ENCODE results near the gene ST3GAL3.

Gene ST3GAL3

DNA sequence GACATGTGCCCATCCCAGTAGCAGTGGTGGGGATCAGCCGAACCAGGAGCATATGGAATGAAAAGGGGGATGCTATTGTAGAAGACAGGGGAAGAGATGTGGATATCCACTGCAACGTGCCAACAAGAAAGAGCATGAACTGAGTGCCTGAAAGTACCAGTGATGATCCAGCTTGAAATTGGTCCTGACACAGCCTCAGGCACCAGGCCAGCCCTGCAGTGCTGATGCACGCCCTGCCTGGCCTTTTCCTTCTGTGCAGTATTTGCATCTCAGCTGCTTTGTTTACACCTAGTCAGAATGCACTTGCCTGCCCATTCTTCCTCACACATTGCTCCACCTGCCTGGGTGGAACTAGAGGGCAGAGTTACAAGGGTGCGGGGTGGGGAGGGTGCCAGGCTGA is 176.0 kb downstream of the ST3GAL3 start:
- DNase-seq: no peak

DNA sequence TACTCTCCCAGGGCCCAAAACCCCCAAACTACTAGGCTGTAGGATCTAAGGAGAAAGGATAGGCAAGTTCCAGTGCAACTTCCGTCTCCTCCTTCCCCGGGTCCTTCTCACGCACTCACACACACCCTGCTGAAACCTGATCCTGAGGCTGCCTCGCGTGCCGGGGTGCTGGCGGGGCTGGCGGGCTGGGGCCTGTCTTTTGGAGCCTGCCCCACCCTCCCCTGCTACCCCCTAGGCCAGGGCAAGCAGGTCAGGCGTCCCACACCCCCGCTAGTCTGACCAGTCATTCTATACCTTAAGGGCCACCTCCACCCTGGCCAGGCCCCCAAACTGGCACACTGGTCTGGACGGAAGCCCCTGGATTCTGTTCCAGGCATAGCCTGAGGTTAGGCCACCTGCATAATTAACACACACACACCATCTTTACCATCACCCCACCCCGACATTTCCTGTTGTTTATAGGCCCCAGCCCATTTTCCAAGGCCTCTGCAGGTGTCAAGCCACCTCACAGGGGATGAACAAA is 178.0 kb downstream of the ST3GAL3 start:
- DNase-seq: no peak

DNA sequence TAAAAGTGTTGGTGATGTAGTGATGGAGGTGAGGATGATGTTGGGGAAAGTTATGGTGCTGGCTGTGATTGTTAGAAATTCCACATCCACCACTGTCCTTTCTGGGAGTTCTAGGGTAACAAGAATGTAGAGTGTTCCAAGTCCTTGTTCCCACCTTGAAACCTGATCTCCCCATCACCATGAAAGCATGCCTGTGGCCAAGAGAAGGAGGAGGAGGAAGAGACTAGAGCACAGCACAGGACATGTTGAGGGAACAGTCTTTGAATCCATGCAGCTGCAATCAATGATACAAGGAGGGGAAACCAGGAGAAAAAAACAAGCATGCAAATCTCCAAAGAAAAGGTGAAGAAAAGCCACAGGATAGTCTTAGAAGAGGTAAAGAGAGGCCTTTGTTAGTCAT is 180.4 kb downstream of the ST3GAL3 start:
- DNase-seq: no peak

DNA sequence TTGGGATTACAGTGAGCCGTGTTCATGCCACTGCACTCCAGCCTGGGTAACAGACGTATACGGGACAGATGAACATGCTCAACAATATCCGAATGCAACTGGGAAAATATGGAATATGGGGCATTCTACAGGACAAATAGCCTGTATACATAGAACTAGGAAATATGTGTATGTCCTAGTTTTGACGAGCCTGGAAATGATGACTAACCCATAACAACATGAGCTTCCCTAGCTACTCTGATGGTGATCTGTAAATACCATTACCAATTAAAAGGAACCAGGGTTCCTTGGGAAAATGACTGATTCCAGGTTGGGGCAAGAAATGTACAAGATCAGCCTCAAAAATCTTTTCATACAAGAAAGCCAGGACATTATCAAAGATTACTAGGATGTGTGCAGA is 183.5 kb downstream of the ST3GAL3 start:
- no peak for DNase-seq

DNA sequence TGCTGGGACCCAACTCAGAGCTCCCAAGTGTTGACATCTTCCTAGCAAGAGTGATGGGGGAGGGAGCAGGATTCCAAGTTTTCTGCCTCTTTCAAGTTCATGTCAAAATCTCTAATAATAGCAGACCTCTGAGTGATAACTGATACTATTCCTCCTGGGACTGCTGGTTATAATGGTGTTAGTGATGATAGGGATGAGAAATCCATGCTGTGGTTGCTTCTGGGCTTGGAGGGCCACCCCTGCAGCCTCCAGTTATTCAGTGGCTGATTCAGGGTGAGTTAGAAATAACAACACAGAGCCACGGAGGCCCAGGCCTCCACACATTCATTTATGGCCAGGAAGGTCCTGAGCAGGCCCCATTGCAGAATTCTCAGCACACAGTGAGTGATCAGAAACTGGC is 185.7 kb downstream of the ST3GAL3 start:
- no peak for DNase-seq

DNA sequence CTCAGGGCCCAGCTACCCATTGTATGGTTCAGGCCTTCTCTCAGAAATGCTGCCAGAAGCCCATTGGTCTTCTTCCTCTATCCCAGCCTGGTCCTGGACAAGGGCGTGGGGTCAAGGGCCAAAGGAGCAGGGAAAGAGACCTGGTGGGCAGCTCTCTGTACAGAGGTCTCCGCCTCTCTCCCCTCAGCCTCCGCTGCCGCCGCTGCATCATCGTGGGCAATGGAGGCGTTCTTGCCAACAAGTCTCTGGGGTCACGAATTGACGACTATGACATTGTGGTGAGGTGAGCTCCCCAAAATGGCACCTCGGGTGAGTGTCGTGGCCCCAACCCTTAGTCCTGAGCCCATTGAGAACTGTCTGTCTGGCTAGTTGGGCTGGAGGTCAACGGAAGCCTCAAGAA is 191.6 kb downstream of the ST3GAL3 start:
- DNase-seq: no peak

DNA sequence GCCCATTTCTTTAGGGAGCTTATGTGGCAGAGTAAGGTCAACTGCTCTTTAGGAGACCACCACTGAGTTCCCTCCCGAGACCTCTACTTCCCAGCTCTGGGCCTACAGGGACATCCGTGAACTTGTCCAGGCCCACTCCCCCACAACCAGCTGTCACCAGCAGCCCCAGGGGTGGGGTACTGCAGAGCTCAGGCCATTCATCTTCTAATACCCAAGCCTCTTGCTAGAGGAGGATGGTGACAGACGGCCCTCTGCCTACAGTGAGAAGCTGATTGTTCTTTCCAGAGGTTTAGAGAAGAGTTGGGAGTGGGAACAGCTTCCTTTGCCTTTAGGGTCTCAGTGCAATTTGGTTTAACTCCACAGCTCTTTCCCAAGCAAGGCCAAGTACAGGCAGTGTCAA is 193.1 kb downstream of the ST3GAL3 start:
- DNase-seq: no peak

DNA sequence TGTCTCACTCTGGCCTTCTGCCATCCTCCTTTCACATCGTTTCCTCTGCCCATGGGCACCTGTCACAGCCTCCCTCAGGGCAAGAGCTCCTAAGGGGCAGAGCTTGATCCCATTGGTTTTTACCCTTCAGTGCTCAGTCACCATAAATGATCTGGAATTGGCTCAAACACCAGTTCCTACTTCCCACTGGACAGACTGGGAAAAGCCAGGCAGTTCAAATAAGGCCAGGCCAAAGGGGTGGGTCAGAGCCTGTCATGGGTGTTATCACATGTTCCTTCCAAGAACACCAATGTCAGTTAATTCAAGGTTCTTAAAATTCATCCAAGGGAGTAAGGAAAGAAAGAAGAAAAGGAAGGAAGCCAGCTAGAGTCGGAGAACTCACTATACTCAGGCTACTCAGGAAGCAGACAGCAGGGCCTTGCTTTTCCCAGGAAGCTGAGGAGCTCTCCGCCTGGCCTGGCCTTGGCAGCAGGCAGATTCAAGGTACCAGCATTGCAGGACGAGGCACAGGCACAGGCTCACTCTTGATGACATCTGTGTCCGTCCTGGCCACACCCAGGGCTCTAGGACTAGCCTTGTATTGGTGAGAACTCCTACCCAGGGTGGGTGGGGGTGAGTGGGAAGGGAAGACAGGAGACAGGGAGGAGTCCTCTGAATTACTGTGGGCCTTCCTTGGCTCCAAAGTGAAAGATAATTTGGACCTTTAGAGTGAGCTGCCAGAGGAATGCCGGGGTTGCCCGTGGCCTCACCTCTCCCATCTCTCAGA is 194.0 kb downstream of the ST3GAL3 start:
- DNase-seq: no peak

DNA sequence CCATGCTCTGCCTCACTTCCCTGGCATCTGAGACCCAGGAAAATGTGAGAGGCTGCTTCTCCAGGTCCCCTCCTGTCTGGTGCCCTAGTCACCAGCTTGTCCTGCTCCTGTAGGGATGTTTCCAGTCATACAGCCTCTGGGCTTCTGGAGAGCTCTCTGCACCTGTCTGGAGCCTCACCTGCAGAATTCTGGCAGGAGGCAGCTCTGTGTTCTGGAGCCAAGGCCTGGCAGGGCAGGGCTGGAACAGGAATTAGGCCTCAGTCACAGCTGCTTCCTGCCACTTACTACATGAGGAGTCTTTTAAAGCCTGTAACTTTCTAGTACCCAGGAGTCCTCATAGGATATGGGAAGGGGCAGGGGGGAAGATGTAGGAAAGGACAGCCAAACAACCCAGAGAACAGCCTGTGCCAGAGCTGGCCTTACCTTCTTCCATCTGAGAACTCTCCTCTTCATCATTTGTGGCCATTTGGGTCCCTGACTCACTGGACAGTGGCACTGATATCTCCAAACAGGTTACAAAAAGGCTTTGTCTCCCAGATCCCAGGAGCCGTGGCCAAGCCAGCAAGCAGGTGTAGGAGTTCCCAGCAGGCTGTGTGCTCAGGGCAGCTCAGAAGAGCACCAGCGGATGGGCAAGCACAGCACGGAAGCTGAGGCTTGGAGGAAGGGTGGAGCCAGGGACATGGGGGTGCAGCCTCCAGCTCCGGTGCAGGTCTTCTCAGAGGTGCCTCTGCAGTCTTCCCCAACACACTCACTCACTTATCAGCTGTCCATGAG is 194.9 kb downstream of the ST3GAL3 start:
- no peak for DNase-seq

DNA sequence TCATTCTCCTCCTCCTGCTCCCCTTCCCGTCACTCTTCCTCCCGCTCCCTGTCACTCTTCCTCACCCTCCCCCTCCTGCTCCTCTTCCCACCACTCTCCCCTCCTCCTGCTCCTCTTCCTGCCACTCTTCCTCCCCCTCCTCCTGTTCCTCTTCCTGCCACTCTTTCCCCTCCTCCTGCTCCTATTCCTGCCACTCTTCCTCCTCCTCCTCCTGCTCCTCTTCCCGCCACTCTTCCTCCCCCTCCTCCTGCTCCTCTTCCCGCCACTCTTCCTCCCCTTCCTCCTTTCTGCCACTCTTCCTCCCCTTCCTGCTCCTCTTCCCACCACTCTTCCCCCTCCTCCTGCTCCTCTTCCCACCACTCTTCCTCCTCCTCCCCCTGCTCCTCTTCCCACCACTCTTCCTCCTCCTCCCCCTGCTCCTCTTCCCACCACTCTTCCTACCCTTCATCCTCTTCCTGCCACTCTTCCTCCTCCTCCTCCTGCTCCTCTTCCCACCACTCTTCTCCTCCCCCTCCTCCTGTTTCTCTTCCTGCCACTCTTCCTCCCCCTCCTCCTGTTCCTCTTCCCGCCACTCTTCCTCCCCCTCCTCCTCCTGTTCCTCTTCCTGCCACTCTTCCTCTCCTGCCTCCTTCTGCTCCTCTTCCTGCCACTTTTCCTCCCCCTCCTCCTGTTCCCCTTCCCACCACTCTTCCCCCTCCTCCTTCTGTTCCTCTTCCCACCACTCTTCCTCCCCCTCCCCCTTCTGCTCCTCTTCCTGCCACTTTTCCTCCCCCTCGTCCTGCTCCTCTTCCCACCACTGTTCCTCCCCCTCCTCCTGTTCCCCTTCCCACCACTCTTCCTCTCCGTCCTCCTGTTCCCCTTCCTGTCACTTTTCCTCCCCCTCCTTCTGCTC is 197.6 kb downstream of the ST3GAL3 start:
- no peak for DNase-seq

DNA sequence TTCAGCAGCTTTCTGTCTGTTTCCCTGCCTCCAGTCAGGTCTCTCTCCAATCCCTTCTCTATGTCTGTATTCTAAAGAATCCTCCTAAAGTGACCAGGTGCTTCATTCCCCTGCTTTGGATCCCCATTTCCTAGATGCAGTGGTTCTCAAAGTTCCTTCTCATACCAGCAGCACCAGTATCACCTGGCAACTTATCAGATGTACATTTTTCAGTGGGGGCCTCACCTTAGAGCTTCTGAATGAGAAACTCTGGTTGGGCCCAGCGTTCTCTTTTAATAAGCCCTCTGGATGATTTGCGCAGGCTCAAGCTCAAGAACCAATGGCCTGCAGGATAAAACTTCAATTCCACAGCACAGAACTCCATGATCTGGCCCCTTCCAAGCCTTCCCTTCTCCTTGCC is 200.9 kb downstream of the ST3GAL3 start:
- no peak for DNase-seq

DNA sequence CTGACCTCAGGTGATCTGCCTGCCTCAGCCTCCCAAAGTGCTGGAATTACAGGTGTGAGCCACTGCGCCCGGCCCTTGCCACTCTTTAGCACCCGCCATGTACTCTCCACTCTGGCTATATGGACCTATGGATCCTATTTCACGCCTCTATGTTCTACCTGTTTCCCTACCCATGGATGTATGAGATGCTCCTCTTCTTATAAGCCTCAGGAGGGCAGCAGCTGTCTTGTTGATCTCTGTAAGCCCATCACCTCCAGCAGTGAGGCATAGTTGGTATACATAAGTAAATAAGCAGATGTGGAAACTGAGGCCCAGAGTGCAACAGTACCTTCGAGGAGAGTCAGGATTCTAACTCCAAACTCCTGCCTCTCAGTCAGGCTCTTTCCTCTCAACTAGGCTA is 201.5 kb downstream of the ST3GAL3 start:
- DNase-seq: no peak

DNA sequence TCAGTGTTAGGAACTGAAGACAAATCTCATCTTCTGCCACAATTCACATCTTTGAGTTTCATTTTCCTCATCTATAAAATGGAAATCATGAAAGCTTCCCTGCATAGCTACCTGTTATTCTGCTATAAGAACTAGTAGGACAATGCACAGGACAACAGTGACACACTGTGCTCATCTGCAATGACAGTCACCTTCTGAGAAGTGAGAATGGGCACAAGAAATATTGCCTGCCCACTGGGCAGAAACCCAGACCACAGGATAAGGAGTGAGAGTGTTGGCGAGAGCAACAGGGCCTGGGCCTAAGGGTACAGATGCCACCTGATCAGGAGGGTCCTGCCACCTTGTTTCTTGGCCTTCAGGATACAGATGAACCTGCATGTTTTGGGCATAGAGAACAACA is 203.0 kb downstream of the ST3GAL3 start:
- DNase-seq: no peak

DNA sequence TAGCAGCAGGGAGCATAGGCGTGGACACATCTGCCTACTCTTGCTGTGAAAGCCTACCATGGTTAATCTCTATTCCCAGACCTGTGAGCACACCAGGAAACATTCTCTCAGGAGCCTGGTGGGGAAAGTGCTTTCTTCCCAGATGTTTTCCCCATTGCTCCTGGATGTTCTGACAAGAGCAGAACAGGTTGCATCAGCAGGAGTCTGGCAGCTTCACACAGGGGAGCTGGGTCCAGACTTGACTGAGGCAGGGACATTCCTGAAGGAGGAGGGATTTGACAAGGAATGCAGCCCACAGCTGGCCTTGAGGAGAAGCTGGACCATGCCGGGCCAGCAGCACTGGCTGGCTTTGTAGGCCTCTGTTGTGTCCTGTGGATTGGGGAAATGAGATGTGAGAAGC is 205.3 kb downstream of the ST3GAL3 start:
- no peak for DNase-seq

DNA sequence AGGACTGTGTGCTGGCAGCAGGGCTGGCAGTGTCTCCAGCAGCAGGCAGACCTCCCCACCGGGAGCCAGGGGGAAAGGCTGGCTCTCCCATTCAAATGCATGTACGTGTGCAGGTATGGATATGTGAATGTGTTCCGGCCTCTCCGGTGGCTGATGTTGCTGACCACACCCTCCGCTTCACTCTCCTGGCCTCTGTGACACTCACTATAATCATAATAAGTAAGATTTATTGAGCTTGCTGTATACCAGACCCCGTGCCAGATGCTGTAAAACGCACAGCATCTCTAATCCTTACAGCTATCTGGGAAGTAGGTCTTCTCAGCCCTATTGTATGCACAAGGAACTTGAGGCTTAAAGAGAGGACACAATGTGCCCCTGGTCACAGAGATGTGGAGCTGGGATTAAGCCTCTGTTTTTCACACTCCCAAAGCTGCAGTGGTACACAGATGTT is 205.7 kb downstream of the ST3GAL3 start:
- DNase-seq: no peak

DNA sequence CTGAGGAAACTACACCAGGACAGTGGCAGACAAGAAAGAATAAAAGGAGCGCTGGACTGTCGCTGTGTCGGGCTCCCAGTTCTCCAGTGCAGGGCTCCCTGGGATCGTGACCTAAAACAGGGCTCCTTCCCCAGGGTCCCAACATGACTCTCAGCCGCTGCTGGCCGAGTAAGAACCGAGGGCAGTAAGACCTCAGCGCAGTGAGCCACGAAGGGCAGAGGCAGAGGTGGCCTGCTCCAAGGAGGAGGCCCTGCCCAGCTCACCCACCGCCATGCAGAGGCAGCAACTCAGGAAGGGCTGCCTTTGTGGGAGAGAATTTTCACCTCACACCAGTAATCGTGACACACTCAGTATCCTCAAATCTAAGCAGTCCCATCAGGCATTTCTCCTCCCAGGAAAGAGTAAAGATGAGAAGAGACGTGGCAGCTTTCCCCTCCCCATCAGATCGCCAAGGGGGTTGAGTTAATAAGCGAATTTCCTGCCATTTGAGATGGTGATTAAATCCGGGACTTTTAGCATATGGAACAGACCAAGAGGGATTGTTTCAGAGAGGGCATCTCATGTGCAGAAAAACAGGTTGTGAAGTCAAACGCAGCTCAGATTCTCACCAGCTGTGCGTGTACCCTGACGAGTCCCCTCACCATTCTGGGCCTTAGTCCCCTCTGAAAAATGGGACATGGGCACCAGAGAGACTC is 206.5 kb downstream of the ST3GAL3 start:
- no peak for DNase-seq

DNA sequence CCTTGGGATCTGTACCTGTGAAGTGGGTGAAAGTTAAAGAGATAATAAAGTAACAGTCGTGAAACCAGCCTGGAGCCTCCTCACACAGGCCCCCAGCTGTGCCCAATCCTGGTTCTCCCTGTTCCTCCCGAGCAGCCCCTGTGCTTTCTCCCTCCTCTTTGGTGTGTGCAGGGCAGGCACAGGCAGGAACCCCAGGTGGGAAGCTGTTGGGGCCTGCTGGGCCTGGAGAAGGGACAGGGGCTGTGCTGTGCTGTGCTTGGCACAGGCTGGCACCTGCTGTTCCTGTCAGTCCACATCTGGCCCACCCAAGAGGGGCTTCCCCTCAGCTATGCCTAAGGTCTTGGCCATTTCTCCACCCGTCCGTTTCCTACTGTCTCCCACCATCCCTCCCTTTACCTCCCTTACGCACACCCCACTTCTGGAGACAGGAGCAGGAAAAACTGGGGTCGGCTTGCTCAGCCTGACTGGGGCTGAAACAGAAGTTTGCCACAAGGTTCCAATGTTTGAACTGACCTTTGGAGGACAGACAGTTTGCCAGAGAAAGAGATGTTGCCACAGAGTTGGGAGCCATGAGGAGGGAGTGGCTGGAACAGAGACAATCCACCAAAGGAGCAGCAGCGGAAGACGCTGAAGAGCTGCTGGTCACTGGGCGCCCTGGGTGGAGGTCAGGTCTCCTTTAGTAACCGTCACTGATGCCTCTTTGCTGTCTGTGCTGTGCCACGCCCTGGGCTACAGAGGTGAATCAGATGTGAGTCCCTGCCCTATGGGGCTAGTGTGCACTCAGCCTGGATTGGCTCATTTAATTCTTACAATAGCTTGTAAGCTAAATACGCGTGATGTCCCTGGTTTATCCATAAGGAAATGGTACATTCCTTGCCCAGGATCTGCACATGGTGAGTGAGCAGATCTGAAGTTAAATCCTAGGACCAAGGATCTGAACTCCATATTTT is 207.5 kb downstream of the ST3GAL3 start:
- no peak for DNase-seq

DNA sequence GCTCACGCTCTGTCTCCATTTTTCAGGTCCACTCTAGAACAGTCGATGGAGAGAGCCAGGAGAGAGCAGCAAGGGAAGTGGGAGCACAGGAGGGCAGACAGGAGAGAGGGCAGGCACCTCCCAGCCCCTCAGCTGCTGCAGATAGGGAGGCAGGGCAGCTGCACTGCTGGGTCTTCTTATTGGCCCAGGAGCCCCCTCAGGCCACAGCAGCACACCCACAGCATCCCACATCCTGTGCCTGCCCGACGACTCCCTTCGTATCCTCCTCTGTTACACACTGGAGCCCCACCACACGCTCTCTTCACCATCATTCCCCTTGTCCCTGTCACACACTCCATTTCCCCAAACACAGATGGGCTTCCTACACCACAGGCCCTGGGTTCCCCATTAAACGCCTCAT is 212.6 kb downstream of the ST3GAL3 start:
- no peak for DNase-seq

DNA sequence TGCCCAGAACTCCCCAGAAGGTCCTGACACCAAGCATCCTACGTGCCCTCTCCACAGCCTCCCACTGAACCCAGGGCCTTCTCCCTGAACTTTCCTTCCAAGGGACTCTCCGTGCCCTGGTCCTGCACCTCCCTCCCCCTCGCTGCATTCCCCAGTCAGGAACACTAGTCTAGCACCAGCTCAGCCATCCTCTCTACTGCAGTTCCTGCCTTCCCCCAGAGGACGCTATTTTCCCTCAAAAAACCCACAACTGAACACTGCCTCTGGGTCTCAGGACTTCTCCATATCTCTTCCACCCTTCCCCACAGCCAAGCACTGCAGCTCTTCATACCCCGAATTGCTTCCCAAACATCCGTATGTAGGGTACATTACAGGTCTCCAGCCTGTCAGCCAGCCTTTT is 213.7 kb downstream of the ST3GAL3 start:
- no peak for DNase-seq

DNA sequence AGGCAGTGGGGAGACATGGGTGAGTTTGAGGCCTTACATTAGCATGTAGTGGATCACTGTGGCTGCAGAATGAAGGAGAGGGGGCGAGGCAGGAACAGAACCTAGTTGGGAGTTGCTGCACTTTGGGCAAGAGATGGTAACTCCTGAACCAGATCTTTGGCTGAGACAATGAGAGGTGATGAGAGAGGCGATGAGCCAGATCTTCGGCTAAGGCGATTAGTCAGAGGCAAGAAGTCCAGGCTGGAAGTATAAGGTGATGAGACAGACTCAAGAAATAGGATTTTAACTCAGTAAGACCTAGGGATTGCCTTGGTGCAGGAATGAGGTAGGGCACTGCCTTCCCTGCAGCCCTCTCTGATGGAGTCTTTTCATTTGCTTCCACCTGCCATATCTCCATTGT is 217.2 kb downstream of the ST3GAL3 start:
- no peak for DNase-seq

DNA sequence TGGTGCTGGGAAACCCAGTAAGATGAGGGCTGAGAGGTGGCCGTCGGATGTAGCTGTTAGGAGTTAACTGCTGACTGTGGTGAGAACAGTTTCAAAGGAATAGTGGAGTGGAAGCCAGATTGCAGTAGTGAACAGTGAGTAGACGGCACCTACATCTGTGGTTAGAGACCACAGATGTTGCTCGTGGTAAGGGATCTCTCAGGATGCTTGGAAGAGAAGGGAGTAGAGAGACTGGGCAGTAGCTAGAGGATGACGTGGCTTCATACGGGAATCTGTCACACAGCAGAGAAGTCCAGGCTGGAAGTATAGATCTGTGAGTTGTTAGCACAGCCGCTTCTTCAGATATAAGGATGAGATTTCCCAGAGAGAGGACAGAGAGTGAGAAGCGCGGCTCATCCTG is 218.5 kb downstream of the ST3GAL3 start:
- DNase-seq: no peak

Measured in SIG-M5 (cell line).